ENCODE data around the gene ADGRE1. TPM values are rescaled to one million over a fixed set of nuclear protein-coding genes. Genes with fewer than 3 reads are reported as not detected.
A peak's percentile ranks its signal among the peaks of the same experiment; 100 is the strongest.

The ADGRE1 gene
- total RNA-seq, 1 donor: 44.7 TPM

GRCh38 chr19:6947745-6948144 is 60.4 kb downstream of the ADGRE1 start:
- no peak for DNase-seq (ENCODE audit: low read depth in 2 of 3, low spot score in 2 of 3)

- no peak for DNase-seq (ENCODE audit: low read depth in 2 of 3, low spot score in 2 of 3)
Observed at GRCh38 chr19:6948884-6949283, 61.5 kb downstream of the ADGRE1 start.

GRCh38 chr19:6952956-6953355 is 65.6 kb downstream of the ADGRE1 start:
- DNase-seq (ENCODE audit: low read depth in 2 of 3, low spot score in 2 of 3): no peak

- no peak for DNase-seq (ENCODE audit: low read depth in 2 of 3, low spot score in 2 of 3)
Observed at GRCh38 chr19:6955082-6955481, 67.7 kb downstream of the ADGRE1 start.

GRCh38 chr19:6956573-6956972 is 69.2 kb downstream of the ADGRE1 start:
- DNase-seq (ENCODE audit: low read depth in 2 of 3, low spot score in 2 of 3): no peak

- DNase-seq (ENCODE audit: low read depth in 2 of 3, low spot score in 2 of 3): no peak
Observed at GRCh38 chr19:6958791-6959190, 71.4 kb downstream of the ADGRE1 start.

GRCh38 chr19:6963244-6963852 is 76.0 kb downstream of the ADGRE1 start:
- DNase-seq (ENCODE audit: low read depth in 2 of 3, low spot score in 2 of 3): peak in 2 of 3 donors; percentile 9 to 47

- DNase-seq (ENCODE audit: low read depth in 2 of 3, low spot score in 2 of 3): peak; percentile 8 to 34 (median 16)
Observed at GRCh38 chr19:6963937-6964336, 76.6 kb downstream of the ADGRE1 start.

- DNase-seq (ENCODE audit: low read depth in 2 of 3, low spot score in 2 of 3): no peak
Observed at GRCh38 chr19:6967967-6968366, 80.6 kb downstream of the ADGRE1 start.

GRCh38 chr19:6969490-6969889 is 82.1 kb downstream of the ADGRE1 start:
- DNase-seq (ENCODE audit: low read depth in 2 of 3, low spot score in 2 of 3): no peak

- DNase-seq (ENCODE audit: low read depth in 2 of 3, low spot score in 2 of 3): peak in 2 of 3 donors; percentile 19 to 74
Observed at GRCh38 chr19:6970021-6970420, 82.6 kb downstream of the ADGRE1 start.

GRCh38 chr19:6970443-6970842 is 83.1 kb downstream of the ADGRE1 start:
- DNase-seq (ENCODE audit: low read depth in 2 of 3, low spot score in 2 of 3): peak in 2 of 3 donors; percentile 43 to 67

GRCh38 chr19:6971366-6971765 is 84.0 kb downstream of the ADGRE1 start:
- no peak for DNase-seq (ENCODE audit: low read depth in 2 of 3, low spot score in 2 of 3)

GRCh38 chr19:6976197-6976596 is 88.8 kb downstream of the ADGRE1 start:
- no peak for DNase-seq (ENCODE audit: low read depth in 2 of 3, low spot score in 2 of 3)

GRCh38 chr19:6979399-6979798 is 92.0 kb downstream of the ADGRE1 start:
- no peak for DNase-seq (ENCODE audit: low read depth in 2 of 3, low spot score in 2 of 3)

GRCh38 chr19:6983448-6983847 is 96.1 kb downstream of the ADGRE1 start:
- no peak for DNase-seq (ENCODE audit: low read depth in 2 of 3, low spot score in 2 of 3)

- no peak for DNase-seq (ENCODE audit: low read depth in 2 of 3, low spot score in 2 of 3)
Observed at GRCh38 chr19:6987850-6988249, 100.5 kb downstream of the ADGRE1 start.

- DNase-seq (ENCODE audit: low read depth in 2 of 3, low spot score in 2 of 3): no peak
Observed at GRCh38 chr19:6988257-6988656, 100.9 kb downstream of the ADGRE1 start.

Small RNA genes lying within 50 kb of the gene (small RNA-seq; reads per million reads assigned to genes)
- not detected for gene RF00017

Other genes starting within 250 kb of the ADGRE1 start
- 0.27 TPM for gene TNFSF14, start 217.4 kb upstream of the ADGRE1 start, total RNA-seq
- under 0.01 TPM for gene C3, start 166.9 kb upstream of the ADGRE1 start, total RNA-seq
- 45.8 TPM for gene GPR108, start 150.0 kb upstream of the ADGRE1 start, total RNA-seq
- gene TRIP10, start 147.9 kb upstream of the ADGRE1 start, total RNA-seq: 8.3 TPM
- 8.9 TPM for gene SH2D3A, start 120.1 kb upstream of the ADGRE1 start, total RNA-seq
- gene VAV1, start 114.9 kb upstream of the ADGRE1 start, total RNA-seq: 77.0 TPM
- gene MBD3L2B, start 133.9 kb downstream of the ADGRE1 start, total RNA-seq: not detected
- gene MBD3L5, start 143.0 kb downstream of the ADGRE1 start, total RNA-seq: not detected
- gene MBD3L4, start 152.6 kb downstream of the ADGRE1 start, total RNA-seq: not detected
- gene MBD3L2, start 161.7 kb downstream of the ADGRE1 start, total RNA-seq: not detected
- not detected for gene MBD3L3, start 171.1 kb downstream of the ADGRE1 start, total RNA-seq
- 11.0 TPM for gene ZNF557, start 182.1 kb downstream of the ADGRE1 start, total RNA-seq

All from hematopoietic multipotent progenitor cell (in vitro differentiated cells).